Astrocyte of the spinal cord (primary cell): ENCODE measurements around the gene WWOX.

Experiments
- DNase-seq: peaks from one replicate; pipeline ENCODE4 v3.0.0; 2011; ENCODE audit warnings: low read depth, low spot score
- H3K4me3 ChIP-seq: 2 replicates; pipeline ENCODE4 v1.5.1; 2011; ENCODE audit warnings: low read depth, mild to moderate bottlenecking, low read length, moderate library complexity
- CTCF ChIP-seq: IDR thresholded peaks from 2 replicates; pipeline ENCODE4 v1.5.1; 2012; ENCODE audit warnings: low read depth, mild to moderate bottlenecking, low read length, inconsistent platforms
- in situ Hi-C: cut with HindIII; loops from 2 replicates; pipeline ENCODE4 v1.10.0; 2017; ENCODE audit warnings: low sequenced_read_pairs

Gene WWOX

GRCh38 chr16:78130950-78131349, 31.5 kb downstream of the WWOX start:
- in situ Hi-C loops: no loop called here
- no peak for DNase-seq
- TF ChIP-seq CTCF: no peak
- H3K4me3 ChIP-seq: no peak overlapping the region

- in situ Hi-C loops: no loop called here
- H3K4me3 ChIP-seq: no peak overlapping the region
Observed at GRCh38 chr16:78133919-78134318, 34.5 kb downstream of the WWOX start.

GRCh38 chr16:78134944-78135619, 35.6 kb downstream of the WWOX start:
- no peak overlapping the region for H3K4me3 ChIP-seq
- in situ Hi-C loops: no loop called here
- no peak for DNase-seq
- no peak for TF ChIP-seq CTCF

More at GRCh38 chr16:78133919-78134318, 34.5 kb downstream of the WWOX start:
- TF ChIP-seq CTCF: no peak
- no peak for DNase-seq

GRCh38 chr16:78137179-78137578, 37.7 kb downstream of the WWOX start:
- DNase-seq: no peak
- in situ Hi-C loops: no loop called here
- H3K4me3 ChIP-seq: no peak overlapping the region
- TF ChIP-seq CTCF: no peak

GRCh38 chr16:78137782-78138616, 38.5 kb downstream of the WWOX start:
- in situ Hi-C loops: no loop called here
- no peak for TF ChIP-seq CTCF
- DNase-seq: no peak
- no peak overlapping the region for H3K4me3 ChIP-seq

- no peak for DNase-seq
- H3K4me3 ChIP-seq: no peak overlapping the region
- no peak for TF ChIP-seq CTCF
- in situ Hi-C loops: no loop called here
Observed at GRCh38 chr16:78140818-78141466, 41.5 kb downstream of the WWOX start.
